Osteoblast (primary cell): ENCODE data around the gene AGO3. TPM values are rescaled to one million over a fixed set of nuclear protein-coding genes. Genes with fewer than 3 reads are reported as not detected.
"Not testable (repeated sequence)": the region's sequence is repeated elsewhere in the genome, so short reads cannot be mapped to it uniquely, and the experiment has no call there.

Experiments used
- DNase-seq: peaks from one replicate; pipeline ENCODE4 v3.0.0; 2011; ENCODE audit warnings: low spot score, mixed read lengths; ENCODE audit not compliant: insufficient read length; ENCODE audit errors: missing footprints
- H2AFZ ChIP-seq: 2 replicates; pipeline ENCODE4 v1.6.0; 2011; ENCODE audit warnings: mild to moderate bottlenecking, low read length
- H3K27ac ChIP-seq: 2 replicates; pipeline ENCODE4 v1.5.1; 2011; ENCODE audit warnings: mild to moderate bottlenecking, low read depth, low read length, moderate library complexity
- H3K27me3 ChIP-seq: 2 replicates; pipeline ENCODE4 v1.6.0; 2012; ENCODE audit warnings: mild to moderate bottlenecking, control low read depth, inconsistent platforms, low read length, moderate library complexity; ENCODE audit not compliant: insufficient read depth
- H3K36me3 ChIP-seq: 2 replicates; pipeline ENCODE4 v1.5.1; 2011; ENCODE audit warnings: mild to moderate bottlenecking, low read length, control low read depth, moderate library complexity; ENCODE audit not compliant: insufficient read depth
- H3K4me1 ChIP-seq: 2 replicates; pipeline ENCODE4 v1.5.1; 2011; ENCODE audit warnings: mild to moderate bottlenecking, low read length, control low read depth, moderate library complexity; ENCODE audit not compliant: insufficient read depth
- H3K4me2 ChIP-seq: 2 replicates; pipeline ENCODE4 v1.6.0; 2011; ENCODE audit warnings: mild to moderate bottlenecking, low read length; ENCODE audit not compliant: insufficient read depth
- H3K4me3 ChIP-seq: fragments of 200-600 bp; sonication (generic); 3 replicates; pipeline ENCODE4 v1.5.1; 2012; ENCODE audit warnings: mild to moderate bottlenecking, low read length, inconsistent platforms; ENCODE audit not compliant: insufficient read depth
- H3K79me2 ChIP-seq: 2 replicates; pipeline ENCODE4 v1.6.0; 2012; ENCODE audit warnings: mild to moderate bottlenecking, low read length, control low read depth, inconsistent platforms; ENCODE audit not compliant: insufficient read depth
- H3K9me3 ChIP-seq: 2 replicates; pipeline ENCODE4 v1.5.1; 2011; ENCODE audit warnings: low read depth, low read length, control low read depth
- H4K20me1 ChIP-seq: 2 replicates; pipeline ENCODE4 v1.6.0; 2012; ENCODE audit warnings: mild to moderate bottlenecking, low read length, control low read depth; ENCODE audit not compliant: insufficient read depth
- total RNA-seq: library from RNA; depleted of rRNA; stranded (reverse); fragments of >200 nt; gene quantifications from 2 replicates; pipeline ENCODE4 v1.2.3, GENCODE V29; 2012
- TF ChIP-seq, protein P1 (sequence below): IDR thresholded peaks from 2 replicates; pipeline ENCODE4 v1.5.1; 2011; ENCODE audit warnings: mild to moderate bottlenecking, low read depth, low read length, moderate library complexity; ENCODE audit errors: extremely low read depth

Gene AGO3
- total RNA-seq, 1 donor: 14.8 TPM

DNA sequence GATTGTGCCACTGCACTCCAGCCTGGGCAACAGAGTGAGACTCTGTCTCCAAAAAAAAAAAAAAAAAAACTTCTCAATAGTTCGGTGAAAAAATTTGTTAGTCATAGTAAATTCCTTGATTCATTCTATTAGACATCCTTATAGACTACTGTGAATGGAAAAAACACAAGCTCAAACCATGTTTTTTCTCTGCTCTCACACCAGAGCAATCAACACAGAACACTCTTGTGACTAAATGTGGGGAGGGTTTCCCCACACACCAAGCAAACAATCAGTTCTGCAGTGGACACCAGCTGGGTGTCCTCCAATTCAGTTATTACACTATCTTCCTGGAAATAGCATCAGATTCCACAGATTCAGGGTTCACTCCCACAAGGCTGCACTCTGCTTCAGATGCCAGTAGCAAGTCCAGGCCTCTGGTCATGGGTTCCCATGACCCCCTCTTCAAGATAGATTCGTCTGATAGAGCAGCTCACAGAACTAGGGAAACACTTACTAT is 83.9 kb downstream of the AGO3 start:
- H3K4me1 ChIP-seq: no peaks in the 10 kb centered on the region
- H3K4me3 ChIP-seq: no peak overlapping the region
- TF ChIP-seq, protein P1, sequence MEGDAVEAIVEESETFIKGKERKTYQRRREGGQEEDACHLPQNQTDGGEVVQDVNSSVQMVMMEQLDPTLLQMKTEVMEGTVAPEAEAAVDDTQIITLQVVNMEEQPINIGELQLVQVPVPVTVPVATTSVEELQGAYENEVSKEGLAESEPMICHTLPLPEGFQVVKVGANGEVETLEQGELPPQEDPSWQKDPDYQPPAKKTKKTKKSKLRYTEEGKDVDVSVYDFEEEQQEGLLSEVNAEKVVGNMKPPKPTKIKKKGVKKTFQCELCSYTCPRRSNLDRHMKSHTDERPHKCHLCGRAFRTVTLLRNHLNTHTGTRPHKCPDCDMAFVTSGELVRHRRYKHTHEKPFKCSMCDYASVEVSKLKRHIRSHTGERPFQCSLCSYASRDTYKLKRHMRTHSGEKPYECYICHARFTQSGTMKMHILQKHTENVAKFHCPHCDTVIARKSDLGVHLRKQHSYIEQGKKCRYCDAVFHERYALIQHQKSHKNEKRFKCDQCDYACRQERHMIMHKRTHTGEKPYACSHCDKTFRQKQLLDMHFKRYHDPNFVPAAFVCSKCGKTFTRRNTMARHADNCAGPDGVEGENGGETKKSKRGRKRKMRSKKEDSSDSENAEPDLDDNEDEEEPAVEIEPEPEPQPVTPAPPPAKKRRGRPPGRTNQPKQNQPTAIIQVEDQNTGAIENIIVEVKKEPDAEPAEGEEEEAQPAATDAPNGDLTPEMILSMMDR: no peak
- no peak overlapping the region for H3K4me2 ChIP-seq
- H4K20me1 ChIP-seq: no peaks in the 10 kb centered on the region
- H3K27ac ChIP-seq: no peak overlapping the region
- H3K27me3 ChIP-seq: no peaks in the 10 kb centered on the region
- H3K9me3 ChIP-seq: no peaks in the 10 kb centered on the region
- no peak overlapping the region for H2AFZ ChIP-seq
- no peaks in the 10 kb centered on the region for H3K79me2 ChIP-seq
- peaks cover 36% of the 10 kb centered on the region for H3K36me3 ChIP-seq
- no peak for DNase-seq

DNA sequence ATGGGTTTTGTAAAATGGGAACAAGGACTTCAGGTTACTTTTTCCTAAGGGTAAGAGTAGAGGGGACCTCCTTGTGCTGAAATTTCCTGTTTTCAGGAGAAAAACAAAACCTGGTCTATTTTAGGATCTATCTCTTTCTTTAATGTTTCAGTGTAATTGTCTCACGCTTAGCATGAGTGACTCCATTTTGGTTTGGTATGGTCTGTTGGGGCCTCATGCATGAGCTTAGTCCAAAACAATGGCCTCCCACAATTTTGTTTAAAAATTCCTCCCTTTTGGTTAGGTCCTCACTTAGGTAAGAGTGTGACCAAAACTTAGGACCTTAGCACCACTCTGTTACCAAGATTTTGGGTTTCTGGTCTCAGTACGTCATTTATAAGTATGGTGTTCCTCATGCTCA is 85.8 kb downstream of the AGO3 start:
- H3K4me1 ChIP-seq: no peaks in the 10 kb centered on the region

GRCh38 chr1:36023098-36023769 is 92.3 kb downstream of the AGO3 start:
- TF ChIP-seq, protein P1: no peak
- no peaks in the 10 kb centered on the region for H3K4me1 ChIP-seq
- H3K9me3 ChIP-seq: no peaks in the 10 kb centered on the region
- no peak overlapping the region for H3K4me2 ChIP-seq
- DNase-seq: no peak
- no peaks in the 10 kb centered on the region for H4K20me1 ChIP-seq
- no peak overlapping the region for H3K27ac ChIP-seq
- H3K4me3 ChIP-seq: no peak overlapping the region
- no peak overlapping the region for H2AFZ ChIP-seq
- H3K79me2 ChIP-seq: no peaks in the 10 kb centered on the region
- H3K36me3 ChIP-seq: peaks cover 28% of the 10 kb centered on the region
- H3K27me3 ChIP-seq: no peaks in the 10 kb centered on the region

More for the DNA sequence above, 85.8 kb downstream of the AGO3 start:
- Histone ChIP-seq H3K4me2 (no peak overlapping the region), H3K27ac (no peak overlapping the region), H3K36me3 (peaks cover 36% of the 10 kb centered on the region), H2AFZ (no peak overlapping the region), H3K9me3 (no peaks in the 10 kb centered on the region), H3K27me3 (no peaks in the 10 kb centered on the region), H3K79me2 (no peaks in the 10 kb centered on the region), H4K20me1 (no peaks in the 10 kb centered on the region), H3K4me3 (no peak overlapping the region)
- TF ChIP-seq, protein P1: no peak
- no peak for DNase-seq

DNA sequence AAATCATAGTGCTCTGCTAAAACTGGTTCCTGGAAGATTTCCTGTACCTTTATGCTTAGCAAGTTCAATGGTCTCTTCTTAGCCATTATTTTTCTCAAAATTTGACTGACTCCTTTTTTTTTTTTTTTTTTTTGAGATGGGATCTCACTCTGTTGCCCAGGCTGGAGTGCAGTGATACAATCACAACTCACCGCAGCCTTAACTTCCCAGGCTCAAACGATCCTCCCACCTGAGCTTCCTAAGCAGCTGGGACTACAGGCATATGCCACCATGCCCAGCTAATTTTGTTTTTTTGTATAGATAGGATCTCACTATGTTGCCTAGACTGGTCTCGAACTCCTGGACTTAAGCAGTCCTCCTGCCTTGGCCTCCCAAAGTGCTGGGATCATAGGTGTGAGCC is 93.1 kb downstream of the AGO3 start:
- not testable (repeated sequence) for H4K20me1 ChIP-seq, H3K27me3 ChIP-seq, H3K27ac ChIP-seq, DNase-seq, H3K79me2 ChIP-seq, H3K4me2 ChIP-seq, H3K4me3 ChIP-seq, H2AFZ ChIP-seq, H3K4me1 ChIP-seq, H3K9me3 ChIP-seq
- H3K36me3 ChIP-seq: peaks cover 24% of the 10 kb centered on the region
